Activated CD8-positive, alpha-beta memory T cell treated with anti-CD3 and anti-CD28 coated beads for 24 hours (primary cell): Measurements from ENCODE around the gene NCLN.
"Not testable (repeated sequence)": the region's sequence is repeated elsewhere in the genome, so short reads cannot be mapped to it uniquely, and the experiment has no call there.

Experiments used
- DNase-seq: peaks from one replicate; pipeline ENCODE4 v3.0.0-alpha.2; 2020

NCLN gene

GRCh38 chr19:3229888-3230496 lies 44.3 kb downstream of the NCLN start:
- no peak for DNase-seq

DNA sequence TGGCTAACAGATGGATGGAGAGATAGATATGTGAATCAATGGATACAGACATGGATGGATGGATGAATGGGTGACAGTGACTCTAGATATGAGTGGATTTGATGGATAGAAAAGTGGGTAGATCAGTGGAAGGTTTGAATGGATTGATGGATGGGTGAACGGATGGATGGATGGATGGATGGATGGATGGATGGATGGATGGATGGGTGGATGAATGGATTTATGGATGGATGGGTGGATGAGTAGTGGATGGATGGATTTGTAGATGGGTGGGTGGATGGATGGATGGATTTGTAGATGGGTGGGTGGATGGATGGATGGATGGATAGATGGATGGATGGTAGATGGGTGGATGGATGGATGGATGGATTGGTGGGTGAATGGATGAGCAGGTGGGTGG lies 45.6 kb downstream of the NCLN start:
- DNase-seq = no peak

DNA sequence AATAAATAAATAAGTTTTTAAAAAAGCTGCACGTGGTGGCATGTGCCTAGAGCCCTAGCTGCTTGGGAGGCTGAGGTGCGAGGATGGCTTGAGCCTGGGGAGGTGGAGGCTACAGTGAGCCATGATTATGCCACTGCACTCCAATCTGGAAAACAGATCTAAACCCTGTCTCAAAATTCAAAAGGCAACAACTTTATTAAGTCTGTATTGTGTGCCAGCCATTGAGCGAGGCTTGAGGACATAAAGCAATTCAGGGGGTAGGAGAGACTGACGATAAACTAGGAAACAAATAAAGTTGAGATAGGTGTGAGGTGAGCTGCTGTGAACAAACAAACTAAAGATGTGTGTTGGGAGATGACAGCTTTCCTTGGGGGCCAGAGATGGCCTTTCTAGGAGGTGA lies 47.4 kb downstream of the NCLN start:
- DNase-seq = no peak

DNA sequence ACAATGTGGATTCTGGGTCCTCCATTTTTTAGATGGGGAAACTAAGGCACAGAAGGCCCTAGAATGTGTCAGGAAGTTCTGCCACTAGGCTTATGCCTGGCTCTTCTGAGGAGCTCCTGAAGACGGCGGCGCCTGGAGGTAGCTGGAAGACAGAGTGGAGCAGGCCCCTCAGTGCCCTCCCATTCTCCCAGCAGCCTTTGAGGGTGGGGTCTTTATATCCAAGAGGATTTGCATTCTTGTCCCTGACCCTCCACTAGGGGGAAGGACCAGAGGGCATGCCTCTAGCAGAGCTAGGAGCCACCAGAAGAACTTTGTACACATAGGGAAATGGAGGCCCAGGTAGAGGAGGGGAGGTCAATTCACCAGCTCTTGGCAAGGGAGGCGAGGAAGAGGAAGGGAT lies 48.1 kb downstream of the NCLN start:
- no peak for DNase-seq

DNA sequence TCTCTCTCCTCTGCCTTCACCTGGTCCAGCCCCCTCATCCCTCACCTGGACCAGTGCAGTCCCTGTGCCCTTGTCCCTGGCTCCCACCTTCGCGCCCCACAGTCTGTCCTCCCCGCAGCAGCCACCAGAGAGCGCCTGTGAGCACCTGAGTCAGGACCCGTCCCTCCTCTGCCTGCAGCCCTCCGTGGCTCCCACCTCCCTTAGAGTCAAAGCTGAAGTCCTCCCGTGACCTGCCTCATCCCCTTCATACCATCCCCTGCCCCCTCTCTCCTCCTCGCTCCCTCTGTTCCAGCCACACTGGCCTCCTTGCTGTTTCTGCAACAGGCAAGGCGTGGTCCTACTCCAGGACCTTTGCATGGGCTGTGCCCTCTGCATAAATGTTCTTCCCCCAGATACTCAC lies 49.1 kb downstream of the NCLN start:
- peak; percentile 64 for DNase-seq

- DNase-seq = not testable (repeated sequence)
Measured at GRCh38 chr19:3235604-3236003, 49.9 kb downstream of the NCLN start.

DNA sequence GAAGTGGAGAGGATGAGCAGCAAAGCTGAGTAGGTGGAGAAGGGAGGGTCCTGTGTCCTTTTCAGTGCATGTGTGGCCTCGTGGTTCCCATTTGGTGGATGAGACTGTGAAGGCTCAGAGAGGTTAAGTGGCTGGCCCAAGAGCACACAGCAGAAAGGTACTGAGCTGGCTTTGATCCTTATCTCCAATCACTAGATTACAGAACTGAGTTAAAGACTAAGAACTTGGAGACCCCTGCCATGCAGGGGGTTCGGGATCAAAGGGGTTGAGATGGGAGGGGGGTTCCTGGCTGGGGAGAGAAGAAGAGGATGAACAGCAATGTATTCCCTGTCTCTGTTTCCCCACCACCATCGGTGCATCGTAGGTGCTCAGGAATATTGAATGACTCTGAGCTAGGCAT lies 50.5 kb downstream of the NCLN start:
- DNase-seq = no peak

GRCh38 chr19:3238066-3238561 lies 52.4 kb downstream of the NCLN start:
- DNase-seq = no peak

GRCh38 chr19:3239367-3239766 lies 53.6 kb downstream of the NCLN start:
- no peak for DNase-seq

DNA sequence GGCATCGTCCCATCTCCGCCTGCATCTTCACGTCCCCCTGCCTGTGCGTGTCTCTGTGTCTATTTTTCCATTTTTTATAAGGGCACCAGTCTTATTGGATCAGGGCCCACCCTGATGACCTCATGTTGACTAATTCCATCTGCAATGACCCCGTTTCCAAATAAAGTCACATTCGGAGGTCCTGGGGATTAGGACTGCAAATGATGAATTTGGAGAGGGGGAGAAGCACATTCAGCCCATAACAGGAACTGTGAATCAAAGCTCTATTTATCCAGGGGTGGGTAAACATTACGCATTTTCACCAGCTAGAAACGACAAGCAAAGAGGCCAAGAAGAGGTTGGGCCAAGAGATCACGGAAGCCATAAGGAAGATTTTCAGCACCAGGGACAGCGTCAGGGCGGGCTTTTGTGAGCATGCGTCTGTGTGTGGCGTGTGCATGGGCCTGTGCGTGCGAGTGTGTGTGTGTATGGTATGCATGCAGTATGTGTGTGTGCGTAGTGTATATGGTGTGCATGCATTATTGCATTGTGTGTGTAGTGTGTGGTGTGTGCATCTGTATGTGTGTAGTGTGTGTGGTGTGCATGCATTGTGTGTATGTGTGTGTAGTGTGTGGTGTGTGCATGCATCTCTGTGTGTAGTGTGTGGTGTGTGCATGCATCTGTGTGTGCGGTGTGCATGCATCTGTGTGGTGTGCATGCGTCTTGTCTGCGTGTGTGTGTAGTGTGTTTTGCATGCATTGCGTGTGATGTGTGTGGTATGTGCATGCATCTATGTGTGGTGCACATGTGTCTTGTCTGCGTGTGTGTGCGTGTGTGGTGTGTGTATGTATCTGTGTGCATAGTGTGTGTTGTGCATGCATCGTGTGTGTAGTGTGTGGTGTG lies 58.3 kb downstream of the NCLN start:
- DNase-seq = peak; percentile 74

DNA sequence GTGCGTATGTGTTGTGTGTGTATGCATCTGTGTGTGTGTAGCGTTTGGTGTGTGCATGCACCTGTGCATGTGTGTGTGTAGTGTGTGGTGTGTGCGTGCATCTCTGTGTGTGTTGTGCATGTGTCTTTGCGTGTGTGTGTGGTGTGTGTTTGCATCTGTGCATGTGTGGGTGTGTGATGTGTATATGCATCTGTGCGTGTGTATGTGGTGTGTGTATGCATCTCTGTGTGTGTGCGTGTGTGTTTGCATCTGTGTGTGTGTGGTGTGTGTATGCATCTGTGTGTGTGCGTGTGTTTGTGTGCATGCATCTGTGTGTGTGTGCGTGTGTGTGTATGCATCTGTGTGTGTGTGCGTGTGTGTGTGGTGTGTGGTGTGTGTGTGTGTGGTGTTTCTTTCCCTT lies 59.3 kb downstream of the NCLN start:
- DNase-seq = no peak

DNA sequence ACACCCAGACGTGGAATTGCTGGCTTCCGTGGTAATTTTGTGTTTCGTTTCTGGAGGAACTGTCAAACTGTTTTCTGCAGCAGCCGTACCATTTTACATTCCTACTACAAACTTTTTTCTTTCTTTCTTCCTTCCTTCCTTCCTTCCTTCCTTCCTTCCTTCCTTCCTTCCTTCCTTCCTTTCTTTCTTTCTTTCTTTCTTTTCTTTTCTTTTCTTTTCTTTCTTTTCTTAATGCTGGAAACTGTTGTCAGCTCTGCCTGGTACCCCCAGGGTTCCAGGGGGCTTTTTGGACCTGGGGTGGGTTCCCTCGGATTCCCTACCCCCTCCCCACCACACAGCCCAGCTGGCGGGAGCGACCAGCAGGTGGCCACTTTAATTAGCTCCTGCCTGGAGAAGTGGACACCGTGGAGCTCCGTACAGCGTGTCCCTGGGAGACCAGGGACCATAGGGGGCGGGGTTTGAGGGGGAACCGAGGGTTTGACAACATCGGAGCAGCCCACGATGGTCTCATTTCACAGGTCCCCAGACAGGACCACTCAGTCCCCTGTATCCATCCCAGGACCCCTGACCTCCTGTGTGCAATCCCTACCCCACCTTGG lies 63.1 kb downstream of the NCLN start:
- no peak for DNase-seq

- no peak for DNase-seq
Measured at GRCh38 chr19:3249408-3249807, 63.7 kb downstream of the NCLN start.

GRCh38 chr19:3250675-3251074 lies 64.9 kb downstream of the NCLN start:
- DNase-seq = peak; percentile 76

DNA sequence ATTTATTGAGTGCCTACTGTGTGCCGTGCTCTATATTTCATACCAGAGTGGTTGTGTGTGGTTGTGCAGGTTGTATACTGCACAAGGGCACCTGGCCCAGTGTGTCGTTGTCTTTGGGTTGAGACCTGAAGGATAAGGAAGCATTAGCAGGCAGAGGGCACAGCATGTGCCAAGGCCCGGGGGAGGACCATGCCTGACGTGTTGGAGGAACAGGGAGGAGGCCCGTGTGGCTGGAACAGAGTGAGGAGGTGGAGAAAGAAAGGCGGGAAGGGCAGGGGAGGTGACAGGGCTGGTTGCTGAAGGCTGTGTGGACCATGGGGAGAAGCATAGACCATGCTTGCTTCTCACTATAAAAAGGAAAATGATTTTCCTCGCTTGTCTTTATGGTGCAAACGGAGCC lies 65.5 kb downstream of the NCLN start:
- no peak for DNase-seq

DNA sequence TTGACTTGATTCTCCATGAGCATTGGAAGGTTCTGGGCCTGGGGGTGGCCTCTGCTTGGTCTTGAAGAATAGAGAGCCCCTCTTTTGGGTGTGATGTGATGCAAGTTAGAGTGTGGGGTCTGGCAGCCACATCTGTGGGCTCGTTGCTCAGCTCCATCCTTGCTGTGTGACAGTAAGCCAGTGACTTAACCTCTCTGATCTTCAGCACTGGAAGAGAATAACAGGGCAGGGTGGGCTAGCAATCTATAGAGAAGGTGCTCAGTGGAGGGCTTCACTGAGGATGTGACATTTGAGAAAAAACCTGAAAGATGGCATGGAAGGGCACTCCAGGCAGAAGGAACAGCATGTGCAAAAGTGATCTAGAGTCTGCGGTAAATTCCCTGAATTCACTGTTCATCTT lies 66.9 kb downstream of the NCLN start:
- no peak for DNase-seq

DNA sequence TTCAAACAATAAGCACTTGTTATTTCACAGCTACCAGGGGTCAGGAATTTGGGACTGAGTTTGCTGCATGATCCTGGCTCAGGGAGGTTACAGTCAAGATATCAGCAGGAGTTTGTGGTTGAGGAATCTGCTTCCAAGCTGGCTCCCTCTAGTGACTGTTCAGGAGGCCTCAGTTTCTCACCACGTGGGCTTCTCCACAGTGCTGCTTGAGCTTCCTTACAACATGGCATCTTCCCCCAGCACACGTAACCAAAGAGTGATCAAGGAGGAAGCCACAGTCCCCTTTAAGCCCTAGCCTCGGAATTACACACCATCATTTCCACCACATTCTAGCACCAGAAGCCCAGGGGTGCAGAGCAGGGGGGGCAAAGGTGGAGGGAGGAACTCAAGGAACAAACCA lies 67.5 kb downstream of the NCLN start:
- no peak for DNase-seq

GRCh38 chr19:3254520-3254919 lies 68.8 kb downstream of the NCLN start:
- DNase-seq = no peak

GRCh38 chr19:3257071-3257470 lies 71.3 kb downstream of the NCLN start:
- no peak for DNase-seq
